ENCODE data around the gene RALBP1.

- no peak for TF ChIP-seq TAF1 (IDR thresholded peaks at IDR 0.05; ENCODE audit: borderline replicate concordance, low read depth, low read length)
- no peak for TF ChIP-seq POLR2AphosphoS5 (IDR thresholded peaks at IDR 0.05; ENCODE audit: low read depth, low read length)
- no peak for TF ChIP-seq POLR2A (IDR thresholded peaks at IDR 0.05; ENCODE audit: low read depth, low read length)
Observed at GRCh38 chr18:9522952-9523351, 47.6 kb downstream of the RALBP1 start.
